Caco-2 (cell line): Measurements from ENCODE around the gene IFI27L1. TPM values are rescaled to one million over a fixed set of nuclear protein-coding genes. Genes with fewer than 3 reads are reported as not detected.

Experiments used
- BruUV-seq: library from RNA; stranded (reverse); fragments of 400-500 nt; replicated peaks from 2 replicates; lab custom pipeline; 2021; lab: Mats Ljungman, UMichigan
- CTCF ChIA-PET: fragments of 300-600 bp; sonication (Branson Sonifier 250); formaldehyde crosslinking; loops from one replicate; lab custom pipeline; 2022; ENCODE audit warnings: antibody characterized with exemption; lab: Charles Lee
- POLR2A ChIA-PET: fragments of 300-600 bp; sonication (Branson Sonifier 250); formaldehyde crosslinking; loops from one replicate; lab custom pipeline; 2022; ENCODE audit warnings: antibody characterized with exemption; lab: Charles Lee
- DNase-seq, 2 experiments: peaks; one replicate each; pipeline versions ENCODE4 v3.0.0 to v3.0.0-alpha.2; 2020 to 2022
- H3K27me3 ChIP-seq: replicated peaks from 2 replicates; pipeline ENCODE4 v1.6.0; 2011; ENCODE audit warnings: low read length; ENCODE audit not compliant: control insufficient read depth, insufficient read depth
- H3K36me3 ChIP-seq: 2 replicates; pipeline ENCODE4 v1.5.1; 2011; ENCODE audit warnings: low read length; ENCODE audit not compliant: control insufficient read depth, insufficient read depth
- H3K4me1 ChIP-seq: fragments of 250-450 bp; sonication (Bioruptor Pico); 2 replicates; pipeline ENCODE4 v1.5.1; 2020; ENCODE audit warnings: mild to moderate bottlenecking
- H3K4me3 ChIP-seq: 2 replicates; pipeline ENCODE4 v1.5.1; 2011; ENCODE audit warnings: low read depth, mild to moderate bottlenecking, control low read depth, low read length
- H3K9me3 ChIP-seq: fragments of 250-450 bp; sonication (Bioruptor Pico); 2 replicates; pipeline ENCODE4 v1.5.1; 2020; ENCODE audit warnings: mild to moderate bottlenecking, moderate library complexity
- H3K27ac Mint-ChIP-seq: one replicate; pipeline ENCODE4 v1.8.0; 2022; ENCODE audit warnings: mixed read lengths; ENCODE audit not compliant: unreplicated experiment
- H3K27me3 Mint-ChIP-seq: one replicate; pipeline ENCODE4 v1.8.0; 2022; ENCODE audit warnings: mixed read lengths; ENCODE audit not compliant: insufficient read depth, unreplicated experiment
- H3K36me3 Mint-ChIP-seq: one replicate; pipeline ENCODE4 v1.8.0; 2022; ENCODE audit warnings: mild to moderate bottlenecking, mixed read lengths; ENCODE audit not compliant: insufficient read depth, unreplicated experiment
- H3K4me1 Mint-ChIP-seq: one replicate; pipeline ENCODE4 v1.8.0; 2022; ENCODE audit warnings: low read depth, mixed read lengths; ENCODE audit not compliant: unreplicated experiment
- H3K4me3 Mint-ChIP-seq: one replicate; pipeline ENCODE4 v1.8.0; 2022; ENCODE audit warnings: mild to moderate bottlenecking, moderate library complexity, mixed read lengths; ENCODE audit not compliant: unreplicated experiment
- H3K9me3 Mint-ChIP-seq: one replicate; pipeline ENCODE4 v1.8.0; 2022; ENCODE audit warnings: mixed read lengths; ENCODE audit not compliant: unreplicated experiment
- intact Hi-C: fragments of 100-400 bp; cut with micrococcal nuclease; formaldehyde crosslinking; loops from one replicate; pipeline ENCODE4 v1.10.0; 2022; ENCODE audit not compliant: unreplicated experiment
- total RNA-seq: library from RNA; stranded (reverse); gene quantifications from 2 replicates; pipeline ENCODE4 v1.2.3, GENCODE V29; 2022
- TF ChIP-seq, protein P1 (sequence below), 2 experiments: fragments of 200-600 bp in 1 of 2; IDR thresholded peaks; 1 replicate in 1 of 2; 2 replicates in 1 of 2; pipeline versions ENCODE4 v1.5.1 to v1.8.0; 2011 to 2022; ENCODE audit warnings: antibody characterized with exemption in 1 of 2, control low read depth in 1 of 2, inconsistent platforms in 1 of 2, low read depth in 1 of 2, low read length in 1 of 2, mild to moderate bottlenecking in 1 of 2, moderate library complexity in 1 of 2; ENCODE audit not compliant: insufficient read depth in 1 of 2, severe bottlenecking in 1 of 2, unreplicated experiment in 1 of 2

Gene IFI27L1
- total RNA-seq, 1 experiment from 2014 or later = 13.6 TPM

GRCh38 chr14:94043111-94043755 lies 37.9 kb upstream of the IFI27L1 start:
- H3K9me3 ChIP-seq = no peaks in the 10 kb centered on the region
- ChIA-PET CTCF (no interaction called here), POLR2A (no interaction called here)
- intact Hi-C loops = no loop called here
- Mint-ChIP-seq H3K27ac (no peak overlapping the region), H3K27me3 (no peaks in the 10 kb centered on the region), H3K36me3 (peaks cover 28% of the 10 kb centered on the region), H3K4me3 (no peak overlapping the region), H3K4me1 (no peaks in the 10 kb centered on the region), H3K9me3 (no peaks in the 10 kb centered on the region)
- DNase-seq = no peak
- H3K36me3 ChIP-seq = no peaks in the 10 kb centered on the region
- no peaks in the 10 kb centered on the region for H3K27me3 ChIP-seq
- TF ChIP-seq, protein P1, sequence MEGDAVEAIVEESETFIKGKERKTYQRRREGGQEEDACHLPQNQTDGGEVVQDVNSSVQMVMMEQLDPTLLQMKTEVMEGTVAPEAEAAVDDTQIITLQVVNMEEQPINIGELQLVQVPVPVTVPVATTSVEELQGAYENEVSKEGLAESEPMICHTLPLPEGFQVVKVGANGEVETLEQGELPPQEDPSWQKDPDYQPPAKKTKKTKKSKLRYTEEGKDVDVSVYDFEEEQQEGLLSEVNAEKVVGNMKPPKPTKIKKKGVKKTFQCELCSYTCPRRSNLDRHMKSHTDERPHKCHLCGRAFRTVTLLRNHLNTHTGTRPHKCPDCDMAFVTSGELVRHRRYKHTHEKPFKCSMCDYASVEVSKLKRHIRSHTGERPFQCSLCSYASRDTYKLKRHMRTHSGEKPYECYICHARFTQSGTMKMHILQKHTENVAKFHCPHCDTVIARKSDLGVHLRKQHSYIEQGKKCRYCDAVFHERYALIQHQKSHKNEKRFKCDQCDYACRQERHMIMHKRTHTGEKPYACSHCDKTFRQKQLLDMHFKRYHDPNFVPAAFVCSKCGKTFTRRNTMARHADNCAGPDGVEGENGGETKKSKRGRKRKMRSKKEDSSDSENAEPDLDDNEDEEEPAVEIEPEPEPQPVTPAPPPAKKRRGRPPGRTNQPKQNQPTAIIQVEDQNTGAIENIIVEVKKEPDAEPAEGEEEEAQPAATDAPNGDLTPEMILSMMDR (IDR thresholded peaks at IDR 0.05; ENCODE audit: insufficient read depth in 1 of 2, low read depth in 1 of 2, low read length in 1 of 2, severe bottlenecking in 1 of 2, unreplicated experiment in 1 of 2) = no peak
- H3K4me3 ChIP-seq = no peak overlapping the region
- H3K4me1 ChIP-seq = no peaks in the 10 kb centered on the region
- no TSS peak for BruUV-seq

DNA sequence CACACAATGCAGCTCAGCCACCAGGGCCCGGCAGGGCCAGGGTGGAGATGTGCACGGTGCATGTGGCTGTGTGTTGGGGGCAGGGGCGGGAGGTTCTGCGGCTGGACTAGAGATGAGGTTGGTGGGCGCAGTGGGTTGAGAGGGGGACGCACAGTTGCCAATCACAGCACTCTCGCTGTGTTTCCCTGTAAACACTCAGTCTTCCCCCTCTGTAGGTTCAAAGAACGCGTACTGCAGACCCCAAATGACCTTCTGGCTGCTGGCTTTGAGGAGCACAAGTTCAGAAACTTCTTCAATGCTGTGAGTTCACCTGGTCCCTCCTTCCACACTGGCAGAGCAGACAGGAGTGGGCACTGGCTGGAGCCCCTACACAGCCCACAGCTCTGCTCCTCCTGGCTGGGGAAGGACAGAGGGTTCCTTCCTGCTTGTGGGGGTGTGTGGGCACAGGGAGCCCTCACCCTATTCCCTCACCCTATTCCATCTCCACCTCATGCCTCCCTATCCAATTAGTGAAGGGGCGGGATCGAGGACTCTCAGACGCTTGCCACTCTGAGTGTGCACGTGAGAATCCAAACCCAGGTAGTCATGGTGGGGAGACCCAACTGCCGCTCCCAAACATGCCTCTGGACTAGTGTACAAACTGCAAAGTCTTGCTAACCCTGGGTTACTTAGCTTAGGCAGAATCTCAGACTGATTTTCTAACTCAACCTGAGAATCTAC lies 37.2 kb upstream of the IFI27L1 start:
- TF ChIP-seq, protein P1 (IDR thresholded peaks at IDR 0.05; ENCODE audit: insufficient read depth in 1 of 2, low read depth in 1 of 2, low read length in 1 of 2, severe bottlenecking in 1 of 2, unreplicated experiment in 1 of 2) = no peak
- no peak for DNase-seq
- Mint-ChIP-seq H3K36me3 (peaks cover 30% of the 10 kb centered on the region), H3K27ac (no peak overlapping the region), H3K4me1 (no peaks in the 10 kb centered on the region), H3K4me3 (no peak overlapping the region), H3K27me3 (no peaks in the 10 kb centered on the region), H3K9me3 (no peaks in the 10 kb centered on the region)
- intact Hi-C loops = no loop called here
- Histone ChIP-seq H3K4me3 (no peak overlapping the region), H3K4me1 (no peaks in the 10 kb centered on the region), H3K36me3 (no peaks in the 10 kb centered on the region), H3K9me3 (no peaks in the 10 kb centered on the region), H3K27me3 (no peaks in the 10 kb centered on the region)
- BruUV-seq = no TSS peak
- ChIA-PET CTCF (no interaction called here), POLR2A (no interaction called here)

DNA sequence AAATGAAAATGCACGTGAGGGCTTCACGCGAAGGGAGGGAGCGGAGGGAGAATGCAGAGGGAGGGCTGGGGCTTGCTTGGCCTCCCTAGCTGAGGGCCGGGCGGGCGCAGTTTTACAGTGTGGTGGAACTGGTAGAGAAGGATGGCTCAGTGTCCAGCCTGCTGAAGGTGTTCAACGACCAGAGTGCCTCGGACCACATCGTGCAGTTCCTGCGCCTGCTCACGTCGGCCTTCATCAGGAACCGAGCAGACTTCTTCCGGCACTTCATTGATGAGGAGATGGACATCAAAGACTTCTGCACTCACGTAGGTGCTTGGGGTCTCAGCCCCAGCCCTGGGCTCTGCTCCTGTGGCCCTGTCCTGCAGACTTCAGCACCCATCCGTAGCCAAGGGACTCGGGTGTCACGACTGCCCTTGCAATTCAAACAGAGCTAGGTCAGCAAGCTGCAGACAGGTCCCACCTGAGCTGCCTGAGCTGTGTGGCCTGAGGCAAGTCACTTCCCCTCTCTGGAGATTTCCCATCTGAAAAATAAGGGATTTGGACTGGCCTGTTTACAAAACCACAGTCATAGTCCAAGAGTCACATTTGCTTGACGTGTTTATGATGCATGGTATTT lies 36.5 kb upstream of the IFI27L1 start:
- Histone ChIP-seq H3K4me3 (no peak overlapping the region), H3K9me3 (no peaks in the 10 kb centered on the region), H3K27me3 (no peaks in the 10 kb centered on the region), H3K36me3 (no peaks in the 10 kb centered on the region), H3K4me1 (no peaks in the 10 kb centered on the region)
- intact Hi-C loops = no loop called here
- H3K27me3 Mint-ChIP-seq = no peaks in the 10 kb centered on the region
- no peaks in the 10 kb centered on the region for H3K4me1 Mint-ChIP-seq
- ChIA-PET CTCF (no interaction called here), POLR2A (no interaction called here)
- H3K27ac Mint-ChIP-seq = no peak overlapping the region
- H3K4me3 Mint-ChIP-seq = no peak overlapping the region
- TF ChIP-seq, protein P1 (IDR thresholded peaks at IDR 0.05; ENCODE audit: insufficient read depth in 1 of 2, low read depth in 1 of 2, low read length in 1 of 2, severe bottlenecking in 1 of 2, unreplicated experiment in 1 of 2) = no peak
- peaks cover 32% of the 10 kb centered on the region for H3K36me3 Mint-ChIP-seq
- DNase-seq = no peak
- BruUV-seq = no TSS peak
- no peaks in the 10 kb centered on the region for H3K9me3 Mint-ChIP-seq
